ENCODE measurements around the gene KMT5C. TPM values are rescaled to one million over a fixed set of nuclear protein-coding genes. Genes with fewer than 3 reads are reported as not detected.
A peak's percentile ranks its signal among the peaks of the same experiment; 100 is the strongest.

Gene KMT5C
- total RNA-seq, 6 donors from 2014 or later: 9.1 to 111 (median 15.6) TPM

DNA sequence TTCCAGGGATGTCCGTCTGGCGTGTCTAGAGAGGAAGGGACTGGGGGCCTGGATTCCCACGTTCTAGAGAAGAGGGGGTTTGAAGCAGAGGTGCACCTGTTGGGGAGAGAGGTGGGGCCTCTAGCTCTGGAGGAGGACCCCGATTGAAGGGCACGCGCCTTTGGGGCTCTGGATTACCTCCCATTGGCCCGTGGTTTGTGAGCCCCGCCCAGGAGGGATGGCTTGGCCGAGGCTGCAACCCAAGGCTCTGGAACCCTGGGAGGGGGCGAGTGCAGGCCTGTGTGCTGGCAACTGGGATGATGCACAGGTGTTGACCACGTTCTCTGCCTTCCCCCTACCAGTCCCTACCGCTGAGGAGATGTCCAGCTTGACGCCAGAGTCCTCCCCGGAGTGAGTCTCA lies 34.7 kb upstream of the KMT5C start:
- DNase-seq (no peak), ATAC-seq (ENCODE audit: low FRiP score in 2 of 2) (no peak)
- TF ChIP-seq EP300 (IDR thresholded peaks at IDR 0.05) (no peak), POLR2A (IDR thresholded peaks at IDR 0.05) (no peak), CTCF (IDR thresholded peaks at IDR 0.05) (no peak), POLR2AphosphoS5 (IDR thresholded peaks at IDR 0.05) (no peak)
- Histone ChIP-seq H3K9me3 (no peaks in the 10 kb centered on the region), H3K36me3 (no peaks in the 10 kb centered on the region), H3K4me3 (no peak overlapping the region), H3K4me1 (peaks cover 0 to 11% (median 10%) of the 10 kb centered on the region in 4 donors), H3K27me3 (no peaks in the 10 kb centered on the region), H3K27ac (no peak overlapping the region)
- WGBS, 2 donors: 77 to 79% methylated on average over 14 of the region's 14 CpGs

DNA sequence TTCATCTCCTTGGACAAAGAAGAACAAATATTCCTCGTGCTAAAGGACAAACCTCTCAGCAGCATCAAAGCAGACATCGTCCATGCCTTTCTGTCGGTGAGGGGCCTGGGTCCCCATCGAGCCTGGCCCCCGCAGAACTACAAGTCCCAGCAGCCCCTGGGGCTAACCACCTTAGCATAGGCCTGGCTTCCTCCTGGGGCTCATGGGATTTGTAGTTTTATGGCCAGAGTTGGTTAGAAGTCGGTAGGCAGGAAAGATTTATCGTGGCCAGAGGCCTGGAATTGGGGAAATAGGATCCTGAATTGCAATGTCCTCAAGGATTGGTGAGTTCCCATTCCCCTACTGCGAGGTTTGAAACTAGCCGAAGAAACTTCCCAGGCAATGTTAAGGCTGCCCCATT lies 34.2 kb upstream of the KMT5C start:
- Histone ChIP-seq H3K4me1 (peaks cover 0 to 11% (median 10%) of the 10 kb centered on the region in 4 donors), H3K27ac (no peak overlapping the region), H3K36me3 (no peaks in the 10 kb centered on the region), H3K27me3 (no peaks in the 10 kb centered on the region), H3K4me3 (no peak overlapping the region), H3K9me3 (no peaks in the 10 kb centered on the region)
- ATAC-seq (ENCODE audit: low FRiP score in 2 of 2) (peak in 1 of 2 donors; percentile 51), DNase-seq (peak in 1 of 2 donors; percentile 39)
- WGBS, 2 donors: 77 to 87% methylated on average over 9 of the region's 9 CpGs
- TF ChIP-seq EP300 (IDR thresholded peaks at IDR 0.05): no peak
- no peak for TF ChIP-seq POLR2A (IDR thresholded peaks at IDR 0.05)
- TF ChIP-seq CTCF (IDR thresholded peaks at IDR 0.05): no peak
- no peak for TF ChIP-seq POLR2AphosphoS5 (IDR thresholded peaks at IDR 0.05)

GRCh38 chr19:55305983-55306562 lies 33.6 kb upstream of the KMT5C start:
- no peaks in the 10 kb centered on the region for H3K27me3 ChIP-seq
- H3K9me3 ChIP-seq: no peaks in the 10 kb centered on the region
- DNase-seq (no peak), ATAC-seq (ENCODE audit: low FRiP score in 2 of 2) (no peak)
- no peaks in the 10 kb centered on the region for H3K36me3 ChIP-seq
- 90 to 91% methylated on average over 16 to 17 of the region's 17 CpGs for WGBS, 2 donors
- peaks cover 0 to 11% (median 10%) of the 10 kb centered on the region in 4 donors for H3K4me1 ChIP-seq
- no peak overlapping the region for H3K27ac ChIP-seq
- no peak overlapping the region for H3K4me3 ChIP-seq
- no peak for TF ChIP-seq POLR2AphosphoS5 (IDR thresholded peaks at IDR 0.05)
- no peak for TF ChIP-seq POLR2A (IDR thresholded peaks at IDR 0.05)
- TF ChIP-seq EP300 (IDR thresholded peaks at IDR 0.05): no peak
- TF ChIP-seq CTCF (IDR thresholded peaks at IDR 0.05): no peak

- ATAC-seq (ENCODE audit: low FRiP score in 2 of 2) (no peak), DNase-seq (no peak)
Measured at GRCh38 chr19:55306712-55307111, 33.0 kb upstream of the KMT5C start.

More at GRCh38 chr19:55306712-55307111, 33.0 kb upstream of the KMT5C start:
- H3K36me3 ChIP-seq: no peaks in the 10 kb centered on the region
- 78 to 83% methylated on average over 3 of the region's 3 CpGs for WGBS, 2 donors
- no peak overlapping the region for H3K4me3 ChIP-seq
- H3K4me1 ChIP-seq: peaks cover 0 to 6% (median 6%) of the 10 kb centered on the region in 4 donors
- H3K9me3 ChIP-seq: no peaks in the 10 kb centered on the region
- H3K27ac ChIP-seq: no peak overlapping the region
- H3K27me3 ChIP-seq: no peaks in the 10 kb centered on the region
- TF ChIP-seq EP300 (IDR thresholded peaks at IDR 0.05): no peak
- no peak for TF ChIP-seq POLR2AphosphoS5 (IDR thresholded peaks at IDR 0.05)
- no peak for TF ChIP-seq POLR2A (IDR thresholded peaks at IDR 0.05)
- TF ChIP-seq CTCF (IDR thresholded peaks at IDR 0.05): no peak

Data from upper lobe of left lung (tissue), 6 donors.